GM18526 (cell line): ENCODE measurements around the gene SCAANT1.

Experiments
- POLR2A ChIP-seq: IDR thresholded peaks from 3 replicates; pipeline ENCODE4 v1.6.1; 2011; ENCODE audit not compliant: insufficient read length; ENCODE audit errors: extremely low read depth

SCAANT1 gene

GRCh38 chr3:63911873-63912767 is at the start of gene SCAANT1:
Gene SCAANT1, minus strand, starts transcription at chr3:63912383.
- TF ChIP-seq POLR2A: peak; percentile 15

- TF ChIP-seq POLR2A: no peak
Observed at GRCh38 chr3:63961891-63962290, 49.7 kb upstream of the SCAANT1 start.

- TF ChIP-seq POLR2A: no peak
Observed at GRCh38 chr3:63960048-63960711, 48.0 kb upstream of the SCAANT1 start.

- TF ChIP-seq POLR2A: no peak
Observed at GRCh38 chr3:63959146-63959545, 47.0 kb upstream of the SCAANT1 start.

GRCh38 chr3:63955830-63956545 is 43.8 kb upstream of the SCAANT1 start:
- no peak for TF ChIP-seq POLR2A

- no peak for TF ChIP-seq POLR2A
Observed at GRCh38 chr3:63955036-63955650, 43.0 kb upstream of the SCAANT1 start.

- TF ChIP-seq POLR2A: no peak
Observed at GRCh38 chr3:63954182-63954581, 42.0 kb upstream of the SCAANT1 start.

- no peak for TF ChIP-seq POLR2A
Observed at GRCh38 chr3:63952248-63952594, 40.0 kb upstream of the SCAANT1 start.

- no peak for TF ChIP-seq POLR2A
Observed at GRCh38 chr3:63951492-63952247, 39.5 kb upstream of the SCAANT1 start.

GRCh38 chr3:63950698-63951097 is 38.5 kb upstream of the SCAANT1 start:
- no peak for TF ChIP-seq POLR2A

- no peak for TF ChIP-seq POLR2A
Observed at GRCh38 chr3:63949005-63949404, 36.8 kb upstream of the SCAANT1 start.

GRCh38 chr3:63947594-63947993 is 35.4 kb upstream of the SCAANT1 start:
- TF ChIP-seq POLR2A: no peak

- no peak for TF ChIP-seq POLR2A
Observed at GRCh38 chr3:63946753-63947152, 34.6 kb upstream of the SCAANT1 start.

GRCh38 chr3:63945558-63946096 is 33.4 kb upstream of the SCAANT1 start:
- TF ChIP-seq POLR2A: no peak

GRCh38 chr3:63943678-63944077 is 31.5 kb upstream of the SCAANT1 start:
- TF ChIP-seq POLR2A: no peak

GRCh38 chr3:63942528-63942927 is 30.3 kb upstream of the SCAANT1 start:
- TF ChIP-seq POLR2A: no peak
